ENCODE results near the gene URM1.

The URM1 gene

DNA sequence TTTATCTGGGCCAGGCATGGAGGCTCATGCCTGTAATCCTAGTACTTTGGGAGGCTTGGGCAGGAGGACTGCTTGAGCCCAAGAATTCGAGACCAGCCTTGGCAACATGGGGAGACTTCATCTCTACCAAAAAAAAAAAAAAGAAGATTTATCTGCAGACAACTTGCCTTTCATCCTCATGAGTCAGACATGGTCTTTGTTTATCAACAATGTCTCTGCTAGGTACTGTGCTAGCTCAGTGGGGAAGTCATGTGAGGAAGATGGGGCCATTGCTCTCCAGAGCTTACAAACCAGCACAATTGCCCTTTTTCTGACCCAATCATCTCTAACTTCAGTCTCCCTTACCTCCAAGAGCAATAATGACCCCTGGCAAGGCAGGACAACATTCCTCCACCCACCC is 1.6 kb downstream of the URM1 start:
- no peaks in the 10 kb centered on the region for H3K27me3 ChIP-seq (ENCODE audit: control insufficient read depth in 1 of 2, insufficient read depth in 2 of 2, low read length in 2 of 2)
- H3K36me3 ChIP-seq (ENCODE audit: insufficient read depth, low read length), result peaks cover 7% of the 10 kb centered on the region
- no peaks in the 10 kb centered on the region for H3K9me3 ChIP-seq (ENCODE audit: low read length)
- H3K27ac ChIP-seq (ENCODE audit: low read depth, low read length), result no peak overlapping the region
- peaks cover 15% of the 10 kb centered on the region for H3K4me1 ChIP-seq (ENCODE audit: insufficient read depth, low read length)
- H3K4me3 ChIP-seq (ENCODE audit: low read depth in 1 of 2, low read length in 2 of 2), result no peak overlapping the region
- no peak overlapping the region for H3K9ac ChIP-seq (ENCODE audit: low read length)

DNA sequence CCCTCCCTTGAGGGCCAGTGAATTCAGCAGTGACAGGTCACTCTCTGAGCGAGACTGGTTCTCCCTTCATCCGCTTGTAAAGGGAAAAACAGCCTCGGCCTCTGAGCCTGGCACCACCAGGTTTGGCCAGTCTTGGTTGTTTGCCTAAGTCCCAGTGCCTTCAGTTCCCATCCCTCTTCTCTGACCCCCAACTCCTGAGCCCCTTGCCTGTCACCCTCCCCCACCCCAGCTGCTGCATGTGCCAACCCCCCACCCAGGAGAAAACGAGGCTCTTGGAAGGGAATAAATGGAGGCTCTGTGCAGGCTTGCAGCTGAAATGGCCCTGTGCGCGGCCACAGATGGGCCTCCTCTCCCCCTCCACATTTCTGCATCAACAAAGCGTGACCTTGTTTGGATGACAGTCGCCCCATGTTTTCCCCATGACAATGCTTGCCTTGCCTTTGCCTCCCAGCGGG is 3.1 kb downstream of the URM1 start:
- Histone ChIP-seq H3K36me3 (ENCODE audit: insufficient read depth, low read length) (peaks cover 12% of the 10 kb centered on the region), H3K9me3 (ENCODE audit: low read length) (no peaks in the 10 kb centered on the region), H3K9ac (ENCODE audit: low read length) (no peak overlapping the region), H3K27ac (ENCODE audit: low read depth, low read length) (no peak overlapping the region), H3K27me3 (ENCODE audit: control insufficient read depth in 1 of 2, insufficient read depth in 2 of 2, low read length in 2 of 2) (no peaks in the 10 kb centered on the region), H3K4me3 (ENCODE audit: low read depth in 1 of 2, low read length in 2 of 2) (no peak overlapping the region), H3K4me1 (ENCODE audit: insufficient read depth, low read length) (peaks cover 15% of the 10 kb centered on the region)

GRCh38 chr9:128375865-128376264 is 4.7 kb downstream of the URM1 start:
- no peak overlapping the region for H3K27ac ChIP-seq (ENCODE audit: low read depth, low read length)
- H3K9me3 ChIP-seq (ENCODE audit: low read length), result no peaks in the 10 kb centered on the region
- H3K27me3 ChIP-seq (ENCODE audit: control insufficient read depth in 1 of 2, insufficient read depth in 2 of 2, low read length in 2 of 2), result no peaks in the 10 kb centered on the region
- H3K4me1 ChIP-seq (ENCODE audit: insufficient read depth, low read length), result peaks cover 11% of the 10 kb centered on the region
- H3K36me3 ChIP-seq (ENCODE audit: insufficient read depth, low read length), result peaks cover 17% of the 10 kb centered on the region
- H3K4me3 ChIP-seq (ENCODE audit: low read depth in 1 of 2, low read length in 2 of 2), result no peak overlapping the region
- H3K9ac ChIP-seq (ENCODE audit: low read length), result no peak overlapping the region

GRCh38 chr9:128382261-128382660 is 11.1 kb downstream of the URM1 start:
- no peaks in the 10 kb centered on the region for H3K27me3 ChIP-seq (ENCODE audit: control insufficient read depth in 1 of 2, insufficient read depth in 2 of 2, low read length in 2 of 2)
- H3K9ac ChIP-seq (ENCODE audit: low read length), result no peak overlapping the region
- no peak overlapping the region for H3K27ac ChIP-seq (ENCODE audit: low read depth, low read length)
- H3K4me1 ChIP-seq (ENCODE audit: insufficient read depth, low read length), result no peaks in the 10 kb centered on the region
- H3K4me3 ChIP-seq (ENCODE audit: low read depth in 1 of 2, low read length in 2 of 2), result no peak overlapping the region
- peaks cover 29% of the 10 kb centered on the region for H3K36me3 ChIP-seq (ENCODE audit: insufficient read depth, low read length)
- H3K9me3 ChIP-seq (ENCODE audit: low read length), result no peaks in the 10 kb centered on the region

DNA sequence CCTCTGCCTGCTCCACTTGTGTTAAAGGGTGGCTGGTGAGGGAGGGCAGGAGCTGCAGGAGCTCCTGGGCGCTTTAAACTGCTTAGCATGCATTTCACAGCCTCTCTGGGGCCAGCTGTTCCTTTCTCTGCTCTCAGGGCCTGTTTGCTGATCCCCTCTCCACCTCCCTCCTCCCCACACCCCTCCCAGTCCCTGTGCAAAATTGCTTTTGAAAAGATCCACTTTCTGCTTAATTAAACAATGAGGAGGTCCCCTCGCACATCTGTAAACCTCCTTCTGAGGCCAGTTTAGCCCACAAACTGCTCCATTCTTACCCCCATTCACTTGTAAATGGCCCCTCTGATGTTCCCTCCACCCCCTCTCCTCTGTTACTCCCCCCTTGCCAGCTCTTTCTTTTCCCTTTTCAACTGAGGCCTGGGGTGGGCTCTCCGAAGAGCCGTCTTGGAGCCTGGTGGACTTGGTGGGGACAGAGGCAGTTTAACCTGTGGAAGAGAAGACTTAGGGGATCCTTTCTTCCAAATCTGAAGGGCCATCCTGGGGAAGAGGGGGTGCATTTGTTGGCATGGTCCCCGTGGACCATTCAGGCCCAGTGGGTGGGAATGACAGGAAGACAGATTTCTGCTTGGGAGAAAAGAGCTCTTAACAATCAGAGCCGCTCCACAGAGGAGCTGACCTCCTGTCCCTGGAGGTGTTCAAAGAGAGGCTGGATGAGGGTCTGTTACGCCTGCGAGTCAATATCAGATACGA is 12.0 kb downstream of the URM1 start:
- Histone ChIP-seq H3K9me3 (ENCODE audit: low read length) (no peaks in the 10 kb centered on the region), H3K4me1 (ENCODE audit: insufficient read depth, low read length) (no peaks in the 10 kb centered on the region), H3K4me3 (ENCODE audit: low read depth in 1 of 2, low read length in 2 of 2) (no peak overlapping the region), H3K27me3 (ENCODE audit: control insufficient read depth in 1 of 2, insufficient read depth in 2 of 2, low read length in 2 of 2) (no peaks in the 10 kb centered on the region), H3K27ac (ENCODE audit: low read depth, low read length) (no peak overlapping the region), H3K36me3 (ENCODE audit: insufficient read depth, low read length) (peaks cover 33% of the 10 kb centered on the region), H3K9ac (ENCODE audit: low read length) (no peak overlapping the region)

DNA sequence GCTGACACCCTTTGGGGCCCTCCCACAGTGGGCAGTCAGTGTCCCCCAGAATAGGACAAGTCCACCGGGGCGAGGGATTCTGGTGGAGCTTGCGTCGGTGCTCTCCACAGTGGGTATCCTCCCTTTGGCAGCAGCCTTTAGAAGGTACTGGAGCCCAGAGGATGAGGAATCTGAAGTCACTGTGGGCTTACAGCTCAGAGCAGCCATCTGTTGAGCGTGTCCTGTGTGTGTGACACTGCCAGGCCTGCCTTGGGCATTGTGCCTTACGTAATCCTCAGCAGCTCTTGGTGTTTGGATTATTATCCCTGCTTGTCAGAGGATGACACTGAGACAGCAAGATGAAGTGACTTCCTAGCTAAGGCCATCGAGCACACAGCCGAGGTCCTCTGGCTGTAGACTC is 12.6 kb downstream of the URM1 start:
- H3K4me3 ChIP-seq (ENCODE audit: low read depth in 1 of 2, low read length in 2 of 2), result no peak overlapping the region
- H3K9me3 ChIP-seq (ENCODE audit: low read length), result no peaks in the 10 kb centered on the region
- H3K27ac ChIP-seq (ENCODE audit: low read depth, low read length), result no peak overlapping the region
- no peaks in the 10 kb centered on the region for H3K4me1 ChIP-seq (ENCODE audit: insufficient read depth, low read length)
- peaks cover 38% of the 10 kb centered on the region for H3K36me3 ChIP-seq (ENCODE audit: insufficient read depth, low read length)
- no peaks in the 10 kb centered on the region for H3K27me3 ChIP-seq (ENCODE audit: control insufficient read depth in 1 of 2, insufficient read depth in 2 of 2, low read length in 2 of 2)
- H3K9ac ChIP-seq (ENCODE audit: low read length), result no peak overlapping the region

- H3K4me3 ChIP-seq (ENCODE audit: low read depth in 1 of 2, low read length in 2 of 2), result no peak overlapping the region
- H3K27me3 ChIP-seq (ENCODE audit: control insufficient read depth in 1 of 2, insufficient read depth in 2 of 2, low read length in 2 of 2), result no peaks in the 10 kb centered on the region
- no peak overlapping the region for H3K27ac ChIP-seq (ENCODE audit: low read depth, low read length)
- peaks cover 47% of the 10 kb centered on the region for H3K36me3 ChIP-seq (ENCODE audit: insufficient read depth, low read length)
- H3K4me1 ChIP-seq (ENCODE audit: insufficient read depth, low read length), result no peaks in the 10 kb centered on the region
- no peaks in the 10 kb centered on the region for H3K9me3 ChIP-seq (ENCODE audit: low read length)
- H3K9ac ChIP-seq (ENCODE audit: low read length), result no peak overlapping the region
These were observed 13.8 kb downstream of the URM1 start for GRCh38 chr9:128384801-128385495.

- Histone ChIP-seq H3K36me3 (ENCODE audit: insufficient read depth, low read length) (peaks cover 46% of the 10 kb centered on the region), H3K4me1 (ENCODE audit: insufficient read depth, low read length) (no peaks in the 10 kb centered on the region), H3K27me3 (ENCODE audit: control insufficient read depth in 1 of 2, insufficient read depth in 2 of 2, low read length in 2 of 2) (no peaks in the 10 kb centered on the region), H3K9ac (ENCODE audit: low read length) (no peak overlapping the region), H3K27ac (ENCODE audit: low read depth, low read length) (no peak overlapping the region), H3K4me3 (ENCODE audit: low read depth in 1 of 2, low read length in 2 of 2) (no peak overlapping the region), H3K9me3 (ENCODE audit: low read length) (no peaks in the 10 kb centered on the region)
These were observed 14.6 kb downstream of the URM1 start for GRCh38 chr9:128385496-128386460.

- Histone ChIP-seq H3K4me1 (ENCODE audit: insufficient read depth, low read length) (no peaks in the 10 kb centered on the region), H3K27me3 (ENCODE audit: control insufficient read depth in 1 of 2, insufficient read depth in 2 of 2, low read length in 2 of 2) (peaks cover 0 to 3% of the 10 kb centered on the region in 2 donors), H3K9me3 (ENCODE audit: low read length) (no peaks in the 10 kb centered on the region), H3K4me3 (ENCODE audit: low read depth in 1 of 2, low read length in 2 of 2) (no peak overlapping the region), H3K9ac (ENCODE audit: low read length) (no peak overlapping the region), H3K36me3 (ENCODE audit: insufficient read depth, low read length) (peaks cover 43% of the 10 kb centered on the region), H3K27ac (ENCODE audit: low read depth, low read length) (no peak overlapping the region)
These were observed 17.0 kb downstream of the URM1 start for GRCh38 chr9:128388150-128388549.

DNA sequence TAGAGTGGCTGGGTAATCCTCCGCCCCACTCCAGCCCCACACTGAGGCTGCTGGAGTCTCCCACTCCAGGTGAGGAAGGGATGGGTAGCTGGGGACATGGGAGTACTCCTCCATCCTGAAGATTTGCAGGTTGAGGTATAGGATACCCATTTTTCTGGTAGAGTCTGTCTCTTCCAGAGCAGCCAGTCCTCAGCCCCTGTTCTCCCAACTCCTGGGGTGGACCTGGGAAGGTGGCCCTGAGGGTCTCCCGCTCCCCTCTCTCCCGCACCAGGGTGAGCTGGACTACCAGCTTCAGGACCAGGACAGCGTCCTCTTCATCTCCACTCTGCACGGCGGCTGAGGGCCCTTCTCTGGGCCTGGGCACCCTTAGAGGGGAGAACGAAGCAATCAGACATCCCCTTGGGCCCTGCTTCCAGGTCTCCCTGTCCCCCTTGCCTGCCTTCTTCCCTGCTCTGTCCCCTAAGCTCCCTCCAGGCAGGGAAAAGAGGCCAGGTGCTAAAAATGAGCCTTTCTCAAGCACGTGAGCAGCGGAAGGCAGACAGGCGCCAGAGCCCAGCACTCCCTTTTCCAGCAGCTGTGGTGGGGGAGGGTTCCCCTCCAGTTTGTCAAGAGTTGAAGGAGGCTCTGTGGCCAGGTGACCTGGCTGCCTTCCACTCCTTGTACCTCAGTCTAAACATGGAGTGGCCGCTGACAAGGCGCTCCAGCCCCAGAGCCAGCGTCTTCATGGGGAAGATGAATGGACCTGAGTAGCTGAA is 18.4 kb downstream of the URM1 start:
- no peaks in the 10 kb centered on the region for H3K9me3 ChIP-seq (ENCODE audit: low read length)
- H3K9ac ChIP-seq (ENCODE audit: low read length), result no peak overlapping the region
- H3K4me1 ChIP-seq (ENCODE audit: insufficient read depth, low read length), result no peaks in the 10 kb centered on the region
- H3K27me3 ChIP-seq (ENCODE audit: control insufficient read depth in 1 of 2, insufficient read depth in 2 of 2, low read length in 2 of 2), result peaks cover 0 to 3% of the 10 kb centered on the region in 2 donors
- no peak overlapping the region for H3K4me3 ChIP-seq (ENCODE audit: low read depth in 1 of 2, low read length in 2 of 2)
- H3K36me3 ChIP-seq (ENCODE audit: insufficient read depth, low read length), result peaks cover 38% of the 10 kb centered on the region
- H3K27ac ChIP-seq (ENCODE audit: low read depth, low read length), result no peak overlapping the region
